HG02642 (cell line): ENCODE data around the gene VGLL1.

ENCODE experiments used
- ATAC-seq: cut with Tn5 transposase; IDR thresholded peaks from one replicate; pipeline ENCODE4 v1.9.1; 2021; ENCODE audit warnings: mild to moderate bottlenecking; ENCODE audit not compliant: unreplicated experiment, poor library complexity

VGLL1 gene

GRCh38 chrX:136549226-136549625 is 17.2 kb downstream of the VGLL1 start:
- ATAC-seq, result no peak

GRCh38 chrX:136551410-136551809 is 19.4 kb downstream of the VGLL1 start:
- ATAC-seq, result no peak

- ATAC-seq, result no peak
Measured at GRCh38 chrX:136555694-136556093, 23.7 kb downstream of the VGLL1 start.

GRCh38 chrX:136572030-136572429 is 40.0 kb downstream of the VGLL1 start:
- ATAC-seq, result no peak

GRCh38 chrX:136574548-136574947 is 42.5 kb downstream of the VGLL1 start:
- ATAC-seq, result no peak

GRCh38 chrX:136577552-136577951 is 45.5 kb downstream of the VGLL1 start:
- peak; percentile 93 for ATAC-seq

DNA sequence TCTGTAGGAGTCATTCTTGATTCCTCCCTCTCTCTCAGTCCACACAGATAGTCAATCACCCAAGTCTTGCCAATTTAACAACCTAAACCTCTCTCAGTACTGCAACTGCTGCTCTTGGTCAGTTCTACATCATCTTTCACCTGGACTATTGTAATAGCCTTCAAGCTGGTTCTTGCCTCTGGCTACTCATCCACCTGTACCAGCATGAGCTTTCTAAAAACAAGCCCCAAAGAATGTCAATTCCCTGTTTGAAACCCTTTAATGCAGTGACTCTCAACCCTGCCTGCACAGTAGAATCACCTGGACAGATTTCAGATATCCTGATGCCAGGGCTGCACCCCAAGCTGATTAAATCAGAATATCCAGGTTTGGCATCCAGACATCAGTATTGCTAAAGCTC is 48.3 kb downstream of the VGLL1 start:
- no peak for ATAC-seq

GRCh38 chrX:136582624-136583023 is 50.6 kb downstream of the VGLL1 start:
- no peak for ATAC-seq

GRCh38 chrX:136584545-136584944 is 52.5 kb downstream of the VGLL1 start:
- ATAC-seq, result no peak

GRCh38 chrX:136585262-136585661 is 53.2 kb downstream of the VGLL1 start:
- no peak for ATAC-seq

GRCh38 chrX:136585960-136586359 is 53.9 kb downstream of the VGLL1 start:
- no peak for ATAC-seq

DNA sequence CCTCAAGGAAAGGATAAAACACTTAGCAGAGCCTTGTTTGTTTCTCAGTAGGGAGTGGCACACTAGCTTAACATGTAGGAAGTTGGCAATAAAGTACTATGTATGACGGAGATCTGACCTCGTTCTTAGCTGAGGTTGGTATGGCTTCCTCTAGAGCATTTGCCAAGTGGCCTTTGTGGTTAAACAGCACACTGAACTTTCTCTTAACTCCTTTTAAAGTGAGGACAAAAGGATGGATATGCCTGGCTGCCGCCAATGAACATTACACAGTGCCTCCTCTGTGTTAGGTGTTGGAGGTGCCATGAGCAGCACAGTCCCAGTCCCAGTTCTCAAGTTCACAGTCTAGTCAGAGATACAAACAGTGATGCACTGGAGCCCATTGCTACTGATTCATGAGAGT is 54.4 kb downstream of the VGLL1 start:
- ATAC-seq, result no peak

- ATAC-seq, result no peak
Measured at GRCh38 chrX:136587532-136587931, 55.5 kb downstream of the VGLL1 start.

- ATAC-seq, result no peak
Measured at GRCh38 chrX:136588036-136588435, 56.0 kb downstream of the VGLL1 start.

GRCh38 chrX:136589966-136590365 is 58.0 kb downstream of the VGLL1 start:
- no peak for ATAC-seq

GRCh38 chrX:136597356-136597755 is 65.3 kb downstream of the VGLL1 start:
- ATAC-seq, result no peak

GRCh38 chrX:136597954-136598353 is 65.9 kb downstream of the VGLL1 start:
- ATAC-seq, result no peak

DNA sequence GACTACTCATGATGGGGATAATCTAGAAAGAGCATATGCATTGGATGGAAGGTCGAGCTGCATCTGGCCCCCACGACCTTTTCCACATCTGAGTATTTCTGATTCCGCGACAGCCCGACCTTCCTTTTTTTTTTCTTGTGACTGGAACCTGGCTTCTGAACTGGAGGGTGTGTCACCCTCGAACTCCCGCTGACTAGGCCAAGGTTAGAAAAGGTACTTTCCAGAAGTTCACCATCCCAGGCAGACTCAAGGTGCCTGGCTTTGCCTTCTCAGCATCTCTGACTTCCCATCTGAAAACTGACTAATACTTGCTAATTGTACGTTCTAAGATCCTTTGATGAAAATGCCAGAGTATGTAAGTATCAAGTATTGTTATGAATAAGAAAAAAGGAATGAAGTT is 66.6 kb downstream of the VGLL1 start:
- no peak for ATAC-seq

- no peak for ATAC-seq
Measured at GRCh38 chrX:136600059-136600458, 68.0 kb downstream of the VGLL1 start.
